Right lobe of liver (tissue), 4 donors: ENCODE data around the gene RNF113B.

Experiments
- CTCF ChIP-seq, 4 donors: fragments of 200-600 bp in 3 of 4; fragments of 450-650 bp in 1 of 4; IDR thresholded peaks; one replicate each; pipeline versions ENCODE4 v1.5.1 to v1.8.0; 2016 to 2022; ENCODE audit warnings: antibody characterized with exemption in 4 of 4, mild to moderate bottlenecking in 2 of 4
- POLR2A ChIP-seq: fragments of 450-650 bp; IDR thresholded peaks from one replicate; pipeline ENCODE4 v1.6.1; 2017; ENCODE audit warnings: antibody characterized with exemption, mild to moderate bottlenecking
- donor health status: DM: no; HTN: no; CAD: no.
- donor health status: DM: no; HTN: no; CAD: no.
- donor health status: DM: no; HTN: yes; CAD: no.

- no peak for TF ChIP-seq CTCF (IDR thresholded peaks at IDR 0.05)
- TF ChIP-seq POLR2A: no peak
These were observed 40.5 kb upstream of the RNF113B start for GRCh38 chr13:98217597-98217996.
